ENCODE results near the gene LRRC42. TPM values are rescaled to one million over a fixed set of nuclear protein-coding genes. Genes with fewer than 3 reads are reported as not detected.

The LRRC42 gene
- total and polyA plus RNA-seq, 2 donors from 2014 or later: 23.8 to 25.6 TPM

GRCh38 chr1:53943490-53944043 is 2.6 kb upstream of the LRRC42 start:
- no peak overlapping the region for H3K9ac ChIP-seq (ENCODE audit: low read length in 3 of 3)
- no peaks in the 10 kb centered on the region for H3K9me3 ChIP-seq (ENCODE audit: control insufficient read depth in 2 of 3, insufficient read depth in 1 of 3, low read length in 3 of 3)
- intact Hi-C loops (cut with DNase I): loop anchor here (10.0 kb wide), 1 partner anchor 49 kb away; the partner anchor contains the start of gene DIO1
- TF ChIP-seq CTCF (IDR thresholded peaks at IDR 0.05; ENCODE audit: borderline replicate concordance, extremely low read depth, insufficient read depth): no peak
- peaks cover 0 to 12% (median 0%) of the 10 kb centered on the region in 3 donors for H3K4me1 ChIP-seq (ENCODE audit: control insufficient read depth in 2 of 3, insufficient read depth in 2 of 3, low read depth in 1 of 3, low read length in 3 of 3)
- FAIRE-seq (no peak), DNase-seq (no peak)
- H3K36me3 ChIP-seq (ENCODE audit: control insufficient read depth in 2 of 3, insufficient read depth in 3 of 3, low read length in 3 of 3): no peaks in the 10 kb centered on the region
- H3K4me3 ChIP-seq (ENCODE audit: low read length in 3 of 3): no peak overlapping the region
- H3K27me3 ChIP-seq (ENCODE audit: control insufficient read depth, insufficient read depth, low read length): no peaks in the 10 kb centered on the region
- no peak overlapping the region for H3K27ac ChIP-seq (ENCODE audit: low read depth in 2 of 2, low read length in 2 of 2)

- Histone ChIP-seq H3K27ac (ENCODE audit: low read depth in 2 of 2, low read length in 2 of 2) (peak overlapping the region; percentile 89 to 92), H3K36me3 (ENCODE audit: control insufficient read depth in 2 of 3, insufficient read depth in 3 of 3, low read length in 3 of 3) (no peaks in the 10 kb centered on the region), H3K9ac (ENCODE audit: low read length in 3 of 3) (peak overlapping the region; percentile 12 to 82 (median 71)), H3K27me3 (ENCODE audit: control insufficient read depth, insufficient read depth, low read length) (no peaks in the 10 kb centered on the region), H3K4me1 (ENCODE audit: control insufficient read depth in 2 of 3, insufficient read depth in 2 of 3, low read depth in 1 of 3, low read length in 3 of 3) (peaks cover 0 to 12% (median 0%) of the 10 kb centered on the region in 3 donors), H3K9me3 (ENCODE audit: control insufficient read depth in 2 of 3, insufficient read depth in 1 of 3, low read length in 3 of 3) (no peaks in the 10 kb centered on the region), H3K4me3 (ENCODE audit: low read length in 3 of 3) (peak overlapping the region; percentile 74 to 91 (median 85))
- FAIRE-seq (no peak), DNase-seq (peak in 3 of 5 donors; percentile 12 to 53 (median 38))
- no peak for TF ChIP-seq CTCF (IDR thresholded peaks at IDR 0.05; ENCODE audit: borderline replicate concordance, extremely low read depth, insufficient read depth)
- intact Hi-C loops (cut with DNase I): loop anchor here (10.0 kb wide), 1 partner anchor 50 kb away; the partner anchor contains the start of gene DIO1
These were observed 1.5 kb upstream of the LRRC42 start for GRCh38 chr1:53944469-53945182.

- FAIRE-seq: no peak
- peak overlapping the region; percentile 89 to 92 for H3K27ac ChIP-seq (ENCODE audit: low read depth in 2 of 2, low read length in 2 of 2)
- intact Hi-C loops (cut with DNase I): loop anchor here (10.0 kb wide), 1 partner anchor 50 kb away; the partner anchor contains the start of gene DIO1
These were observed 1.0 kb upstream of the LRRC42 start for GRCh38 chr1:53945183-53945432.

More at GRCh38 chr1:53945183-53945432, 1.0 kb upstream of the LRRC42 start:
- peak overlapping the region; percentile 12 to 82 (median 71) for H3K9ac ChIP-seq (ENCODE audit: low read length in 3 of 3)
- DNase-seq: no peak
- no peaks in the 10 kb centered on the region for H3K9me3 ChIP-seq (ENCODE audit: control insufficient read depth in 2 of 3, insufficient read depth in 1 of 3, low read length in 3 of 3)
- H3K27me3 ChIP-seq (ENCODE audit: control insufficient read depth, insufficient read depth, low read length): no peaks in the 10 kb centered on the region
- no peaks in the 10 kb centered on the region for H3K36me3 ChIP-seq (ENCODE audit: control insufficient read depth in 2 of 3, insufficient read depth in 3 of 3, low read length in 3 of 3)
- peaks cover 0 to 12% (median under 1%) of the 10 kb centered on the region in 3 donors for H3K4me1 ChIP-seq (ENCODE audit: control insufficient read depth in 2 of 3, insufficient read depth in 2 of 3, low read depth in 1 of 3, low read length in 3 of 3)
- TF ChIP-seq CTCF (IDR thresholded peaks at IDR 0.05; ENCODE audit: borderline replicate concordance, extremely low read depth, insufficient read depth): no peak
- peak overlapping the region; percentile 74 to 91 (median 85) for H3K4me3 ChIP-seq (ENCODE audit: low read length in 3 of 3)
